Neural progenitor cell (in vitro differentiated cells): Measurements from ENCODE around the gene AJUBA. TPM values are rescaled to one million over a fixed set of nuclear protein-coding genes. Genes with fewer than 3 reads are reported as not detected.

Experiments used
- DNase-seq: peaks from one replicate; pipeline ENCODE4 v3.0.0-alpha.2; 2016; ENCODE audit warnings: low spot score
- H2AFZ ChIP-seq: fragments of 200-600 bp; sonication (generic); replicated peaks from 2 replicates; pipeline ENCODE4 v1.6.1; 2016; ENCODE audit warnings: antibody characterized with exemption
- H3F3A ChIP-seq: fragments of 200-600 bp; sonication (generic); 2 replicates; pipeline ENCODE4 v1.6.1; 2016; ENCODE audit warnings: antibody characterized with exemption, low read depth
- H3K27ac ChIP-seq: fragments of 200-600 bp; sonication (generic); 2 replicates; pipeline ENCODE4 v1.5.1; 2016; ENCODE audit warnings: mild to moderate bottlenecking
- H3K27me3 ChIP-seq: fragments of 200-600 bp; sonication (generic); 2 replicates; pipeline ENCODE4 v1.6.1; 2016; ENCODE audit warnings: mild to moderate bottlenecking, moderate library complexity
- H3K36me3 ChIP-seq: fragments of 200-600 bp; sonication (generic); 2 replicates; pipeline ENCODE4 v1.5.1; 2016
- H3K4me1 ChIP-seq: fragments of 200-600 bp; sonication (generic); 2 replicates; pipeline ENCODE4 v1.6.1; 2016; ENCODE audit warnings: mixed run types
- H3K4me2 ChIP-seq: fragments of 200-600 bp; sonication (generic); 2 replicates; pipeline ENCODE4 v1.6.1; 2016
- H3K4me3 ChIP-seq: fragments of 200-600 bp; sonication (generic); 2 replicates; pipeline ENCODE4 v1.5.1; 2016
- H3K79me2 ChIP-seq: fragments of 200-600 bp; sonication (generic); 2 replicates; pipeline ENCODE4 v1.6.1; 2016; ENCODE audit warnings: low read depth
- H3K9ac ChIP-seq: fragments of 200-600 bp; sonication (generic); 2 replicates; pipeline ENCODE4 v1.6.1; 2016
- H3K9me3 ChIP-seq: fragments of 200-600 bp; sonication (generic); 2 replicates; pipeline ENCODE4 v1.5.1; 2016; ENCODE audit warnings: low read depth
- H4K20me1 ChIP-seq: fragments of 200-600 bp; sonication (generic); 2 replicates; pipeline ENCODE4 v1.6.1; 2016; ENCODE audit warnings: low read depth
- H3K27ac Mint-ChIP-seq: 3 replicates; pipeline ENCODE4 v1.8.0; 2021; ENCODE audit warnings: mixed read lengths
- H3K27me3 Mint-ChIP-seq: 2 replicates; pipeline ENCODE4 v1.8.0; 2022; ENCODE audit warnings: low read depth, mild to moderate bottlenecking, inconsistent platforms, moderate library complexity, mixed read lengths; ENCODE audit not compliant: insufficient read depth
- H3K36me3 Mint-ChIP-seq: 3 replicates; pipeline ENCODE4 v1.8.0; 2021; ENCODE audit warnings: mixed read lengths
- H3K4me1 Mint-ChIP-seq: 3 replicates; pipeline ENCODE4 v1.8.0; 2021; ENCODE audit warnings: mixed read lengths
- H3K4me3 Mint-ChIP-seq: 3 replicates; pipeline ENCODE4 v1.8.0; 2021; ENCODE audit warnings: mild to moderate bottlenecking, moderate library complexity, mixed read lengths
- H3K9me3 Mint-ChIP-seq: 3 replicates; pipeline ENCODE4 v1.8.0; 2020; ENCODE audit warnings: mixed read lengths
- CTCF ChIP-seq: fragments of 200-600 bp; sonication (generic); IDR thresholded peaks from 2 replicates; pipeline ENCODE4 v1.5.1; 2017; ENCODE audit warnings: antibody characterized with exemption, mild to moderate bottlenecking
- EZH2 ChIP-seq: fragments of 200-600 bp; sonication (generic); IDR thresholded peaks from 2 replicates; pipeline ENCODE4 v1.6.1; 2017; ENCODE audit warnings: antibody characterized with exemption, mild to moderate bottlenecking, moderate library complexity
- EZH2phosphoT487 ChIP-seq: fragments of 200-600 bp; sonication (generic); IDR thresholded peaks from 2 replicates; pipeline ENCODE4 v1.6.1; 2017; ENCODE audit warnings: antibody characterized with exemption
- total RNA-seq: library from RNA; depleted of rRNA; stranded (reverse); fragments of >200 nt; gene quantifications from 2 replicates; pipeline ENCODE4 v1.2.3, GENCODE V29; 2015; ENCODE audit warnings: low replicate concordance

The AJUBA gene
- total RNA-seq, 1 donor from 2014 or later = 99.6 TPM

GRCh38 chr14:22979748-22980392, 2.5 kb downstream of the AJUBA start:
- H3K36me3 ChIP-seq = no peaks in the 10 kb centered on the region
- H3K79me2 ChIP-seq = peaks cover 97% of the 10 kb centered on the region
- TF ChIP-seq EZH2phosphoT487 = no peak
- no peak for TF ChIP-seq EZH2
- TF ChIP-seq CTCF = no peak
- peak overlapping the region; percentile 90 for H3K4me3 Mint-ChIP-seq
- H3K9me3 ChIP-seq = no peaks in the 10 kb centered on the region
- H3K27me3 Mint-ChIP-seq = peaks cover 16% of the 10 kb centered on the region
- H3K27me3 ChIP-seq = no peaks in the 10 kb centered on the region
- peaks cover 47% of the 10 kb centered on the region for H3K4me1 ChIP-seq
- H3K9ac ChIP-seq = peak overlapping the region; percentile 48
- H3K9me3 Mint-ChIP-seq = peaks cover 2% of the 10 kb centered on the region
- peak overlapping the region; percentile 88 for H3K4me3 ChIP-seq
- peaks cover 31% of the 10 kb centered on the region for H3K36me3 Mint-ChIP-seq
- DNase-seq = no peak
- no peak overlapping the region for H2AFZ ChIP-seq
- peaks cover 49% of the 10 kb centered on the region for H3K4me1 Mint-ChIP-seq
- peaks cover 75% of the 10 kb centered on the region for H3F3A ChIP-seq
- H3K27ac Mint-ChIP-seq = peak overlapping the region; percentile 88
- peaks cover 72% of the 10 kb centered on the region for H4K20me1 ChIP-seq
- H3K27ac ChIP-seq = peak overlapping the region; percentile 99
- peak overlapping the region; percentile 92 for H3K4me2 ChIP-seq

DNA sequence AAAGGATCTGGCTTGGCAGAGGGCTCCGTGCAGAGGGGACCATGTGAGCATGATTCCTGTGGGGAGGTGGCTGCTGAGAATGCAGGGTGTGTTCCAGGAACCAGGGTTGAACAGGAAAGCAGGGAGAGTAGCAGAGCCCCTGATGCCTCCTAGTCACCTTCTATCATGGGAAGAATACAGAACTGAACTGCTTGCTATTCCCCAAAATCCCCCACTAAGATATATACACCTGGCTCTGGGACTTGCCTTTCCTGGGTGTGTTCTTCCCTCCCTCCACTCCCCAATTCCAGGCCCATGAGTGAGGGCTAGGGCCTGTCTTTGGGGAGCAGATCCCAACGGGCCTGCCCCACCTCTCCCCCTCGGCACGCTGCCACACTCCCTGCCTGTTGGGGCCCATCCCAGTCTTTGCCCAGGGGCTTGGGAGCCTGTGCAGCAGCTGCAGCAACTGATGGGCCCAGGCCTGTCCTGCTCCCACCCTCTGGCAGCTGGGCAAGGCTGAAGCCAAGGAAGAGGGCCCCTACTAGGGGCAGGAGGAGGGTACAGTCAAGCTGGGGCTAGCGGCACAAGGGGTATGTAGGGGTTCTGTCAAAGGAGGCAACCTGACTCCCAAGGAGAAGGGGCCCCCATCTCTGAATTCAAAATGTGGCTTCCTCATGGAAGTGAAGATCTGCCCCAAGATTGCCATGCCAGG, 3.2 kb downstream of the AJUBA start:
- Histone ChIP-seq H3K9ac (peak overlapping the region; percentile 48), H3K4me2 (peak overlapping the region; percentile 92), H3K27ac (peak overlapping the region; percentile 99), H3K9me3 (no peaks in the 10 kb centered on the region), H2AFZ (no peak overlapping the region), H4K20me1 (peaks cover 72% of the 10 kb centered on the region), H3K4me1 (peaks cover 51% of the 10 kb centered on the region), H3K79me2 (peaks cover 97% of the 10 kb centered on the region), H3K4me3 (peak overlapping the region; percentile 88), H3F3A (peaks cover 75% of the 10 kb centered on the region), H3K36me3 (no peaks in the 10 kb centered on the region), H3K27me3 (no peaks in the 10 kb centered on the region)
- peak overlapping the region; percentile 98 for H3K27ac Mint-ChIP-seq
- no peak for DNase-seq
- H3K36me3 Mint-ChIP-seq = peaks cover 37% of the 10 kb centered on the region
- peaks cover 55% of the 10 kb centered on the region for H3K4me1 Mint-ChIP-seq
- H3K4me3 Mint-ChIP-seq = peak overlapping the region; percentile 90
- no peaks in the 10 kb centered on the region for H3K9me3 Mint-ChIP-seq
- H3K27me3 Mint-ChIP-seq = peaks cover 19% of the 10 kb centered on the region
- TF ChIP-seq EZH2 (no peak), CTCF (no peak), EZH2phosphoT487 (no peak)

DNA sequence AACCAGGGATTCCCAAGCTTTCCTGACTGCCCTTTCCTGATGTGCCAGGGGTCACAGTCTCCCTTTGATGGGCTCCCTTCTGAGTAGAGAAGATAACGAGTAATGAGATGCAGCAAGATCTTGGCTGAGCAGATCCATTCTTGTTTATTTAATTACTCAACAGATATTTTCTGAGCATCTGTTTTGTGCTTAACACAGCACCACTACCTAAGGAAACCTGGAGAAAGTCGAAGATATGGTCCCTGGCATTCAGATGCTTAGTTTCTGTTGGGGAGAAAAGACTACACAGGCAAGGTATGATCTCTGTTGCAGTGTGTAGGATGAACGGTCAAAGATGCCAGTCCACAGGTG, 3.9 kb downstream of the AJUBA start:
- no peaks in the 10 kb centered on the region for H3K27me3 ChIP-seq
- no peaks in the 10 kb centered on the region for H3K36me3 ChIP-seq
- no peak for DNase-seq
- peak overlapping the region; percentile 98 for H3K27ac Mint-ChIP-seq
- no peak overlapping the region for H2AFZ ChIP-seq
- peak overlapping the region; percentile 90 for H3K4me3 Mint-ChIP-seq
- H3K9ac ChIP-seq = no peak overlapping the region
- H3K9me3 Mint-ChIP-seq = no peaks in the 10 kb centered on the region
- H3K27me3 Mint-ChIP-seq = peaks cover 19% of the 10 kb centered on the region
- peak overlapping the region; percentile 88 for H3K4me3 ChIP-seq
- H3K27ac ChIP-seq = peak overlapping the region; percentile 99
- H3K4me1 Mint-ChIP-seq = peaks cover 61% of the 10 kb centered on the region
- peaks cover 94% of the 10 kb centered on the region for H3K79me2 ChIP-seq
- peak overlapping the region; percentile 92 for H3K4me2 ChIP-seq
- peaks cover 74% of the 10 kb centered on the region for H4K20me1 ChIP-seq
- TF ChIP-seq EZH2 = no peak
- TF ChIP-seq EZH2phosphoT487 = no peak
- TF ChIP-seq CTCF = no peak
- peaks cover 44% of the 10 kb centered on the region for H3K36me3 Mint-ChIP-seq
- H3K9me3 ChIP-seq = no peaks in the 10 kb centered on the region
- peaks cover 78% of the 10 kb centered on the region for H3F3A ChIP-seq
- H3K4me1 ChIP-seq = peaks cover 51% of the 10 kb centered on the region
